ENCODE measurements around the gene MYBPH. TPM values are rescaled to one million over a fixed set of nuclear protein-coding genes. Genes with fewer than 3 reads are reported as not detected.

The MYBPH gene
- total and polyA plus RNA-seq, 10 of the 15 experiments (the other 5 are each of a cell fraction or from before 2014, with no cell fraction given): 0.06 to 0.10 TPM; not detected in 8

DNA sequence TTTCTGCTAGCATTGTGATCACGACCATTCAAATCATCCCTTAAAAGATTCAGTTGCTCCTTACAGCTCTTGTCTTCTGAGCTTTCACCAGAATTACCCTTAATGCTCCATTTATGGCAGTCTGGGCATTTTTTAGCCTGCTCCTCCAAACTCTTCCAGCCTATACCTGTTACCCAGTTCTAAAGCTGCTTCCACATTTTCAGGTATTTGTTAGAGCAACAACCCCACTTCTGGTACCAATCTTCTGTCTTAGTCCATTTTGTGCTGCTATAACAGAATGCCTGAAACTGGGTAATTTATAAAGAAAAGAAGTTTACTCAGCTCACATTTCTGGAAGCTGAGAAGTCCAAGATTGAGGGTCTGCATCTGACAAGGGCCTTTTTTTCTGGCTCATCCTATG, 17.2 kb downstream of the MYBPH start:
- Histone ChIP-seq H3K27ac (ENCODE audit: control insufficient read depth, insufficient read depth) (no peak overlapping the region), H3K79me2 (ENCODE audit: control insufficient read depth, insufficient read depth, low read length) (no peaks in the 10 kb centered on the region), H3K4me1 (ENCODE audit: control insufficient read depth, insufficient read depth, low read length) (no peaks in the 10 kb centered on the region), H3K27me3 (replicated peaks in 1 of 2; ENCODE audit: control insufficient read depth in 2 of 2, insufficient read depth in 2 of 2, low read length in 1 of 2) (peaks cover 0 to 6% of the 10 kb centered on the region in 2 experiments; a peak in 3 of 4 replicates), H3K9ac (ENCODE audit: control insufficient read depth, insufficient read depth, low read length) (no peak overlapping the region), H3K9me3 (replicated peaks; ENCODE audit: control insufficient read depth, insufficient read depth, low read length) (no peaks in the 10 kb centered on the region), H3K36me3 (ENCODE audit: control insufficient read depth in 2 of 2, insufficient read depth in 2 of 2, low read length in 1 of 2) (no peaks in the 10 kb centered on the region), H3K4me3 (no peak overlapping the region), H2AFZ (ENCODE audit: control insufficient read depth, low read depth, low read length) (no peak overlapping the region), H3K4me2 (ENCODE audit: control insufficient read depth, insufficient read depth) (no peak overlapping the region), H4K20me1 (ENCODE audit: control insufficient read depth, insufficient read depth) (no peaks in the 10 kb centered on the region)
- no TSS peak for BruUV-seq (replicated peaks)
- no peak for ATAC-seq
- FAIRE-seq: no peak
- in situ Hi-C loops (cut with MboI): no loop called here
- RAD21 ChIA-PET (ENCODE audit: unreplicated experiment): no interaction called here
- intact Hi-C loops (cut with micrococcal nuclease; ENCODE audit: unreplicated experiment): no loop called here
- 0% methylated on average over 1 of the region's 1 CpG for WGBS (ENCODE audit: insufficient coverage, insufficient replicate concordance, low lambda C conversion rate, missing lambda C conversion rate)
- CTCF ChIA-PET: interaction anchor here (1.1 to 1.2 kb wide), 2 partner anchors 109 to 119 kb away, joined by 3 read pairs; no protein-coding TSS in a partner anchor
- POLR2A ChIA-PET: no interaction called here
- no peak for DNase-seq (ENCODE audit: low read depth, low spot score)
- no peak for TF ChIP-seq NR2C1 (IDR thresholded peaks at IDR 0.05)
- no peak for TF ChIP-seq KAT2A (conservative IDR thresholded peaks at IDR 0.05; ENCODE audit: control insufficient read depth, low read depth, low read length)
- TF ChIP-seq GATAD2B (conservative IDR thresholded peaks at IDR 0.05; ENCODE audit: low read depth): no peak
- TF ChIP-seq, protein P1, sequence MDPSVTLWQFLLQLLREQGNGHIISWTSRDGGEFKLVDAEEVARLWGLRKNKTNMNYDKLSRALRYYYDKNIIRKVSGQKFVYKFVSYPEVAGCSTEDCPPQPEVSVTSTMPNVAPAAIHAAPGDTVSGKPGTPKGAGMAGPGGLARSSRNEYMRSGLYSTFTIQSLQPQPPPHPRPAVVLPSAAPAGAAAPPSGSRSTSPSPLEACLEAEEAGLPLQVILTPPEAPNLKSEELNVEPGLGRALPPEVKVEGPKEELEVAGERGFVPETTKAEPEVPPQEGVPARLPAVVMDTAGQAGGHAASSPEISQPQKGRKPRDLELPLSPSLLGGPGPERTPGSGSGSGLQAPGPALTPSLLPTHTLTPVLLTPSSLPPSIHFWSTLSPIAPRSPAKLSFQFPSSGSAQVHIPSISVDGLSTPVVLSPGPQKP (IDR thresholded peaks at IDR 0.05; ENCODE audit: low read depth, low read length): no peak
- no peak for TF ChIP-seq TCF7 (IDR thresholded peaks at IDR 0.05; ENCODE audit: borderline replicate concordance)
- TF ChIP-seq CBX3 (IDR thresholded peaks at IDR 0.05; ENCODE audit: borderline replicate concordance, low read depth): no peak
- TF ChIP-seq, protein P2, sequence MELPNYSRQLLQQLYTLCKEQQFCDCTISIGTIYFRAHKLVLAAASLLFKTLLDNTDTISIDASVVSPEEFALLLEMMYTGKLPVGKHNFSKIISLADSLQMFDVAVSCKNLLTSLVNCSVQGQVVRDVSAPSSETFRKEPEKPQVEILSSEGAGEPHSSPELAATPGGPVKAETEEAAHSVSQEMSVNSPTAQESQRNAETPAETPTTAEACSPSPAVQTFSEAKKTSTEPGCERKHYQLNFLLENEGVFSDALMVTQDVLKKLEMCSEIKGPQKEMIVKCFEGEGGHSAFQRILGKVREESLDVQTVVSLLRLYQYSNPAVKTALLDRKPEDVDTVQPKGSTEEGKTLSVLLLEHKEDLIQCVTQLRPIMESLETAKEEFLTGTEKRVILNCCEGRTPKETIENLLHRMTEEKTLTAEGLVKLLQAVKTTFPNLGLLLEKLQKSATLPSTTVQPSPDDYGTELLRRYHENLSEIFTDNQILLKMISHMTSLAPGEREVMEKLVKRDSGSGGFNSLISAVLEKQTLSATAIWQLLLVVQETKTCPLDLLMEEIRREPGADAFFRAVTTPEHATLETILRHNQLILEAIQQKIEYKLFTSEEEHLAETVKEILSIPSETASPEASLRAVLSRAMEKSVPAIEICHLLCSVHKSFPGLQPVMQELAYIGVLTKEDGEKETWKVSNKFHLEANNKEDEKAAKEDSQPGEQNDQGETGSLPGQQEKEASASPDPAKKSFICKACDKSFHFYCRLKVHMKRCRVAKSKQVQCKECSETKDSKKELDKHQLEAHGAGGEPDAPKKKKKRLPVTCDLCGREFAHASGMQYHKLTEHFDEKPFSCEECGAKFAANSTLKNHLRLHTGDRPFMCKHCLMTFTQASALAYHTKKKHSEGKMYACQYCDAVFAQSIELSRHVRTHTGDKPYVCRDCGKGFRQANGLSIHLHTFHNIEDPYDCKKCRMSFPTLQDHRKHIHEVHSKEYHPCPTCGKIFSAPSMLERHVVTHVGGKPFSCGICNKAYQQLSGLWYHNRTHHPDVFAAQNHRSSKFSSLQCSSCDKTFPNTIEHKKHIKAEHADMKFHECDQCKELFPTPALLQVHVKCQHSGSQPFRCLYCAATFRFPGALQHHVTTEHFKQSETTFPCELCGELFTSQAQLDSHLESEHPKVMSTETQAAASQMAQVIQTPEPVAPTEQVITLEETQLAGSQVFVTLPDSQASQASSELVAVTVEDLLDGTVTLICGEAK (IDR thresholded peaks at IDR 0.05; ENCODE audit: borderline replicate concordance): no peak
- TF ChIP-seq PAX5 (IDR thresholded peaks at IDR 0.05; ENCODE audit: borderline replicate concordance, low read depth, low read length): no peak
- TF ChIP-seq JUNB (IDR thresholded peaks at IDR 0.05): no peak
- no peak for TF ChIP-seq ZNF24 (IDR thresholded peaks at IDR 0.05)
- no peak for TF ChIP-seq RBBP5 (conservative IDR thresholded peaks at IDR 0.05)
- SMC1A ChIA-PET (ENCODE audit: uncharacterized antibody, unreplicated experiment): interaction anchor here (0.9 kb wide), 1 partner anchor 15 kb away, joined by 3 read pairs; no protein-coding TSS in a partner anchor
